H1 (cell line): ENCODE results near the gene IL37. TPM values are rescaled to one million over a fixed set of nuclear protein-coding genes. Genes with fewer than 3 reads are reported as not detected.

ENCODE experiments used
- ASH2L ChIP-seq: fragments of 200-600, 300-600 bp; sonication (generic); IDR thresholded peaks from one replicate; pipeline ENCODE4 v1.7.1; 2017; ENCODE audit warnings: low read length
- BACH1 ChIP-seq: IDR thresholded peaks from 2 replicates; pipeline ENCODE4 v1.6.1; 2012; ENCODE audit warnings: low read length, improper control_type of control experiment
- CHD1 ChIP-seq: IDR thresholded peaks from 2 replicates; pipeline ENCODE4 v1.6.1; 2012; ENCODE audit warnings: low read depth, low read length, improper control_type of control experiment
- NRF1 ChIP-seq: IDR thresholded peaks from 2 replicates; pipeline ENCODE4 v1.6.1; 2011; ENCODE audit warnings: mild to moderate bottlenecking, low read depth, low read length, improper control_type of control experiment
- RFX5 ChIP-seq: IDR thresholded peaks from 2 replicates; pipeline ENCODE4 v1.6.1; 2011; ENCODE audit warnings: low read depth, low read length, improper control_type of control experiment, borderline replicate concordance
- SIN3A ChIP-seq, 2 experiments: IDR thresholded peaks in 1 of 2; conservative IDR thresholded peaks in 1 of 2; 2 replicates each; pipeline ENCODE4 v1.6.1; 2011 to 2012; ENCODE audit warnings: low read length in 2 of 2, improper control_type of control experiment in 1 of 2, low read depth in 1 of 2, mild to moderate bottlenecking in 1 of 2
- SP2 ChIP-seq: IDR thresholded peaks from 2 replicates; pipeline ENCODE4 v1.6.1; 2012; ENCODE audit warnings: mild to moderate bottlenecking, low read length, inconsistent platforms
- SUZ12 ChIP-seq: fragments of 200-600 bp; sonication (generic); IDR thresholded peaks from 2 replicates; pipeline ENCODE4 v1.6.1; 2012; ENCODE audit warnings: mild to moderate bottlenecking, inconsistent platforms, low read length, moderate library complexity, mixed read lengths
- TBP ChIP-seq: IDR thresholded peaks from 2 replicates; pipeline ENCODE4 v1.6.1; 2011; ENCODE audit warnings: low read depth, low read length, improper control_type of control experiment
- polyA plus RNA-seq, 7 experiments: library from polyadenylated mRNA; depleted of rRNA in 3 of 7; stranded (reverse) in 5 of 7; unstranded in 2 of 7; fragments of >200 nt in 5 of 7; fragments of 200-250 nt in 2 of 7; gene quantifications; 1 replicate in 5 of 7; 2 replicates in 1 of 7; 4 replicates in 1 of 7; pipeline versions ENCODE4 v1.2.1 to v1.2.3, GENCODE V29; 2011 to 2013; ENCODE audit warnings: missing spikeins in 2 of 7, mixed read lengths in 2 of 7
- total RNA-seq: library from RNA; stranded (reverse); fragmentation: NEBNext Ultra II Directional; extraction: Animal tissue kit (Norgen Biotek cat#: 25700); gene quantifications from 2 replicates; pipeline ENCODE4 v1.2.1, GENCODE V29; 2021
- TF ChIP-seq, protein P1 (sequence below), 3 experiments: IDR thresholded peaks; 1 replicate in 2 of 3; 2 replicates in 1 of 3; pipeline versions ENCODE4 v1.5.1 to v1.6.1; 2011; ENCODE audit warnings: low read length in 3 of 3, mild to moderate bottlenecking in 3 of 3, inconsistent platforms in 2 of 3, low read depth in 1 of 3, moderate library complexity in 1 of 3; ENCODE audit not compliant: insufficient read depth in 1 of 3; ENCODE audit errors: control extremely low read depth in 1 of 3

Gene IL37
- total and polyA plus RNA-seq, 2 of the 8 experiments (the other 6 are each of a cell fraction or from before 2014, with no cell fraction given): 0.18 TPM; not detected in 1

DNA sequence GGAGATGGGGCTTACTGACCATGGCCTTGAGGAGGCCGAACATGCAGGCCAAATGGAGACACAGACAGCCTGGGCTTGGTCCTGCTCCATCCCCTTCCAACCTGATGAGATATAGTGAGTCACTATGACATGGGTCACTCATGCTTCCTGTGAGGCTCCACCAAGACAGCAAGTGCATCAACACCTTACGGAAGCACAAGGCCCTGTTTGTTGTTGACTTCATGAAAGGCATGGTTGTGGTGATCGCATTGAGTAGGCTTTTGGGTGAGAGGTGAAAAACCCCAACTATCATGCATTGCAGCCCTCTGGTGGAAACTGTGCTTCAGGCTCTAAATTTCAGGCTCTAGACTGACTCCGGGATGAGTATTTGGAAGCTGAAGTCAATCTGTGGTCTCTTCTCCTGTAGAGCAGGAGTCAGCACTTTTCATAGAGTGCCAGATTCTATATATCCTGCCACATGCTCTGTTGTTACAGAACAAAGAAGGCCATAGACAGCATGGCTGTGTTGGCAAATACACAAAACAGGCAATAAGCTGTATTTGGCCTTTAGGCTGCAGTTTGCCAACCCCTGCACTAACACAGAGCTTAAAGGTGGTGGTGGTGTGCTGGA is 10.1 kb downstream of the IL37 start (continued):
- TF ChIP-seq SP2 (no peak), SUZ12 (no peak), ASH2L (no peak), CHD1 (no peak), BACH1 (no peak), RFX5 (no peak), SIN3A (conservative IDR thresholded peaks at IDR 0.05 in 1 of 2, IDR thresholded peaks at IDR 0.05 in 1 of 2; ENCODE audit: low read depth in 1 of 2, low read length in 2 of 2) (no peak), NRF1 (no peak), TBP (no peak)
- TF ChIP-seq, protein P1, sequence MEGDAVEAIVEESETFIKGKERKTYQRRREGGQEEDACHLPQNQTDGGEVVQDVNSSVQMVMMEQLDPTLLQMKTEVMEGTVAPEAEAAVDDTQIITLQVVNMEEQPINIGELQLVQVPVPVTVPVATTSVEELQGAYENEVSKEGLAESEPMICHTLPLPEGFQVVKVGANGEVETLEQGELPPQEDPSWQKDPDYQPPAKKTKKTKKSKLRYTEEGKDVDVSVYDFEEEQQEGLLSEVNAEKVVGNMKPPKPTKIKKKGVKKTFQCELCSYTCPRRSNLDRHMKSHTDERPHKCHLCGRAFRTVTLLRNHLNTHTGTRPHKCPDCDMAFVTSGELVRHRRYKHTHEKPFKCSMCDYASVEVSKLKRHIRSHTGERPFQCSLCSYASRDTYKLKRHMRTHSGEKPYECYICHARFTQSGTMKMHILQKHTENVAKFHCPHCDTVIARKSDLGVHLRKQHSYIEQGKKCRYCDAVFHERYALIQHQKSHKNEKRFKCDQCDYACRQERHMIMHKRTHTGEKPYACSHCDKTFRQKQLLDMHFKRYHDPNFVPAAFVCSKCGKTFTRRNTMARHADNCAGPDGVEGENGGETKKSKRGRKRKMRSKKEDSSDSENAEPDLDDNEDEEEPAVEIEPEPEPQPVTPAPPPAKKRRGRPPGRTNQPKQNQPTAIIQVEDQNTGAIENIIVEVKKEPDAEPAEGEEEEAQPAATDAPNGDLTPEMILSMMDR (IDR thresholded peaks at IDR 0.05; ENCODE audit: control extremely low read depth in 1 of 3, insufficient read depth in 1 of 3, low read depth in 1 of 3, low read length in 3 of 3): no peak
- TF ChIP-seq, all 59 proteins: peak for 0
